PC-3 (cell line): Measurements from ENCODE around the gene SPTAN1. TPM values are rescaled to one million over a fixed set of nuclear protein-coding genes. Genes with fewer than 3 reads are reported as not detected.

Experiments
- ATAC-seq: fragments of 200-7000 bp; cut with Tn5 transposase; 2 replicates; pipeline ENCODE4 v1.9.1; 2020; ENCODE audit warnings: mild to moderate bottlenecking, moderate library complexity
- BruUV-seq: library from RNA; stranded (reverse); fragments of 400-500 nt; replicated peaks from 2 replicates; lab custom pipeline; 2021; lab: Mats Ljungman, UMichigan
- CTCF ChIA-PET: fragments of 300-600 bp; sonication (Branson Sonifier 250); formaldehyde crosslinking; loops from one replicate; lab custom pipeline; 2022; ENCODE audit warnings: antibody characterized with exemption; lab: Charles Lee
- POLR2A ChIA-PET: fragments of 300-600 bp; sonication (Branson Sonifier 250); formaldehyde crosslinking; loops from one replicate; lab custom pipeline; 2022; ENCODE audit warnings: antibody characterized with exemption; ENCODE audit not compliant: unreplicated experiment; lab: Charles Lee
- DNase-seq: peaks from one replicate; pipeline ENCODE4 v3.0.0-alpha.2; 2015
- H2AFZ ChIP-seq: fragments of 300-600 bp; sonication (generic); 2 replicates; pipeline ENCODE4 v1.6.0; 2016; ENCODE audit warnings: antibody characterized with exemption, low read length
- H3F3A ChIP-seq: fragments of 300-600 bp; sonication (generic); one replicate; pipeline ENCODE4 v1.6.0; 2017; ENCODE audit warnings: antibody characterized with exemption, low read length, control low read depth, mild to moderate bottlenecking; ENCODE audit not compliant: unreplicated experiment
- H3K27ac ChIP-seq: fragments of 300-600 bp; sonication (generic); 2 replicates; pipeline ENCODE4 v1.5.1; 2016; ENCODE audit warnings: mild to moderate bottlenecking, low read length
- H3K27me3 ChIP-seq: fragments of 300-600 bp; sonication (generic); 2 replicates; pipeline ENCODE4 v1.6.1; 2016; ENCODE audit warnings: low read length, mixed read lengths
- H3K36me3 ChIP-seq: fragments of 300-600 bp; sonication (generic); 2 replicates; pipeline ENCODE4 v1.6.1; 2016; ENCODE audit warnings: low read depth, mixed run types, low read length, mixed read lengths
- H3K4me1 ChIP-seq: fragments of 300-600 bp; sonication (generic); 2 replicates; pipeline ENCODE4 v1.5.1; 2016; ENCODE audit warnings: low read length; ENCODE audit not compliant: insufficient read depth
- H3K4me2 ChIP-seq: fragments of 300-600 bp; sonication (generic); 2 replicates; pipeline ENCODE4 v1.6.0; 2016; ENCODE audit warnings: low read length
- H3K4me3 ChIP-seq: fragments of 300-600 bp; sonication (generic); 2 replicates; pipeline ENCODE4 v1.5.1; 2016; ENCODE audit warnings: mild to moderate bottlenecking, low read length, mixed read lengths
- H3K79me2 ChIP-seq: fragments of 300-600 bp; sonication (generic); 2 replicates; pipeline ENCODE4 v1.6.1; 2017; ENCODE audit warnings: low read length, mixed read lengths
- H3K9ac ChIP-seq: fragments of 300-600 bp; sonication (generic); 2 replicates; pipeline ENCODE4 v1.6.0; 2016; ENCODE audit warnings: mild to moderate bottlenecking, low read length
- H3K9me2 ChIP-seq: fragments of 300-600 bp; sonication (generic); replicated peaks from 2 replicates; pipeline ENCODE4 v1.6.1; 2016; ENCODE audit warnings: mixed run types, low read length, mixed read lengths
- H3K9me3 ChIP-seq: fragments of 300-600 bp; sonication (generic); 2 replicates; pipeline ENCODE4 v1.6.1; 2016; ENCODE audit warnings: low read length, mixed read lengths
- H4K20me1 ChIP-seq: fragments of 300-600 bp; sonication (generic); 2 replicates; pipeline ENCODE4 v1.6.1; 2016; ENCODE audit warnings: low read length, mixed read lengths
- EZH2 ChIP-seq: fragments of 300-600 bp; sonication (generic); IDR thresholded peaks from one replicate; pipeline ENCODE4 v1.6.1; 2017; ENCODE audit warnings: antibody characterized with exemption, mild to moderate bottlenecking, low read length; ENCODE audit not compliant: unreplicated experiment
- EZH2phosphoT487 ChIP-seq: fragments of 300-600 bp; sonication (generic); IDR thresholded peaks from 2 replicates; pipeline ENCODE4 v1.6.1; 2018; ENCODE audit warnings: mild to moderate bottlenecking, antibody characterized with exemption, low read length, borderline replicate concordance
- intact Hi-C: fragments of 100-400 bp; cut with micrococcal nuclease; formaldehyde crosslinking; loops from 2 replicates; pipeline ENCODE4 v1.9.0; 2023
- total RNA-seq: library from RNA; depleted of rRNA; stranded (reverse); fragments of >200 nt; gene quantifications from 2 replicates; pipeline ENCODE4 v1.2.3, GENCODE V29; 2014
- TF ChIP-seq, protein P1 (sequence below): fragments of 300-600 bp; sonication (generic); conservative IDR thresholded peaks from 2 replicates; pipeline ENCODE4 v1.5.1; 2017; ENCODE audit warnings: antibody characterized with exemption, low read depth, mild to moderate bottlenecking, low read length

SPTAN1 gene
- total RNA-seq, 1 experiment from 2014 or later: 221 TPM

DNA sequence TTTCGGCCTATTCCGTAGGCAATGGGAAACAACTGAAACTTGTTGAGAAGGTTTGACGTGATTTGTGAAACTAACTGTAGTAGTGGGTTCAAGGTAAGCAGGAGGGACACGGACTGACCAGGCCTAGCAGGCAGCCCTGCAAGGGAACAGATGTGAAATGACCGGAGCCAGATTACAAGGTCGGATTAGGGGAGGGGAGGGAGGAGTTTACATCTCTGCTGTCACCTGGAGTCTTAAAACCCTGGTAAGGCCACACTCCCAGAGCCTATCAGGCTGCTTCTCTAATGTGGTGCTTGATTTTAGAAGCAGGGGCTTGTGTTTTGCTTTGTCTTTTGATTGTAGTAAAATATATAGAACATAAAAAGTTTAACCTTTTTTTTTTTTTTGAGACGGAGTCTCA is 3.5 kb upstream of the SPTAN1 start:
- peaks cover 14% of the 10 kb centered on the region for H3K79me2 ChIP-seq
- H3K36me3 ChIP-seq: no peaks in the 10 kb centered on the region
- ChIA-PET POLR2A (no interaction called here), CTCF (no interaction called here)
- no peaks in the 10 kb centered on the region for H3F3A ChIP-seq
- H3K9ac ChIP-seq: no peak overlapping the region
- BruUV-seq: no TSS peak
- no peaks in the 10 kb centered on the region for H3K9me3 ChIP-seq
- H3K4me3 ChIP-seq: no peak overlapping the region
- no peaks in the 10 kb centered on the region for H3K27me3 ChIP-seq
- intact Hi-C loops: no loop called here
- no peak overlapping the region for H2AFZ ChIP-seq
- no peak overlapping the region for H3K27ac ChIP-seq
- H3K4me2 ChIP-seq: no peak overlapping the region
- DNase-seq (no peak), ATAC-seq (no peak)
- H3K4me1 ChIP-seq: peaks cover 10% of the 10 kb centered on the region
- no peaks in the 10 kb centered on the region for H3K9me2 ChIP-seq
- TF ChIP-seq EZH2: no peak
- TF ChIP-seq, protein P1, sequence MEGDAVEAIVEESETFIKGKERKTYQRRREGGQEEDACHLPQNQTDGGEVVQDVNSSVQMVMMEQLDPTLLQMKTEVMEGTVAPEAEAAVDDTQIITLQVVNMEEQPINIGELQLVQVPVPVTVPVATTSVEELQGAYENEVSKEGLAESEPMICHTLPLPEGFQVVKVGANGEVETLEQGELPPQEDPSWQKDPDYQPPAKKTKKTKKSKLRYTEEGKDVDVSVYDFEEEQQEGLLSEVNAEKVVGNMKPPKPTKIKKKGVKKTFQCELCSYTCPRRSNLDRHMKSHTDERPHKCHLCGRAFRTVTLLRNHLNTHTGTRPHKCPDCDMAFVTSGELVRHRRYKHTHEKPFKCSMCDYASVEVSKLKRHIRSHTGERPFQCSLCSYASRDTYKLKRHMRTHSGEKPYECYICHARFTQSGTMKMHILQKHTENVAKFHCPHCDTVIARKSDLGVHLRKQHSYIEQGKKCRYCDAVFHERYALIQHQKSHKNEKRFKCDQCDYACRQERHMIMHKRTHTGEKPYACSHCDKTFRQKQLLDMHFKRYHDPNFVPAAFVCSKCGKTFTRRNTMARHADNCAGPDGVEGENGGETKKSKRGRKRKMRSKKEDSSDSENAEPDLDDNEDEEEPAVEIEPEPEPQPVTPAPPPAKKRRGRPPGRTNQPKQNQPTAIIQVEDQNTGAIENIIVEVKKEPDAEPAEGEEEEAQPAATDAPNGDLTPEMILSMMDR: no peak
- TF ChIP-seq EZH2phosphoT487: no peak
- peaks cover 10% of the 10 kb centered on the region for H4K20me1 ChIP-seq

DNA sequence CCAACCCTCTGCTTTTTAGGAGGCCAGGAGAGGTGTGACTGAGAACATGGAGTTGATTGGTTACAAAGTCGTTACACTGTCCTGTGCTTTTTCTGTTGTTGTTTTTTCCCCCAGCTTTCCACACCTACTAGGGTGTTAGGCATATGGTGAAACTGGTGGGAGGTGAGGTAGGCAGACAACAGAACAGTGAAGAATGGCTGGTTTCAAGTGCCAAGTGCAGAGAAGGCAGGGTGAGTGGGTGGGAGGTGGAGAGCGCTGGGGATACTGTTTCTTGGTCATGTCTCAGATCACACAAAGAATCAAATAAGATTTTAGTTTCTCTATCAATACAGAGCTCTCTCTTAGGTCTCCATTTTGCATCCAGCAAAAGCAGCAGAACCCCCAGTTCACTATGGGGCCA is 2.2 kb upstream of the SPTAN1 start:
- Histone ChIP-seq H3K4me3 (no peak overlapping the region), H3K4me1 (peaks cover 23% of the 10 kb centered on the region), H3K9ac (no peak overlapping the region), H3K27me3 (no peaks in the 10 kb centered on the region), H3K4me2 (no peak overlapping the region), H3K9me2 (no peaks in the 10 kb centered on the region), H2AFZ (no peak overlapping the region), H4K20me1 (peaks cover 21% of the 10 kb centered on the region), H3K27ac (no peak overlapping the region), H3F3A (peaks cover 3% of the 10 kb centered on the region), H3K79me2 (peaks cover 28% of the 10 kb centered on the region), H3K9me3 (no peaks in the 10 kb centered on the region), H3K36me3 (no peaks in the 10 kb centered on the region)
- TF ChIP-seq, protein P1: no peak
- TF ChIP-seq EZH2phosphoT487: no peak
- TF ChIP-seq EZH2: no peak
- no TSS peak for BruUV-seq
- POLR2A ChIA-PET: no interaction called here
- CTCF ChIA-PET: interaction anchor here (0.6 kb wide), 1 partner anchor 57 kb away, joined by 4 read pairs; no protein-coding TSS in a partner anchor
- DNase-seq: no peak
- intact Hi-C loops: loop anchor here (10.0 kb wide), 1 partner anchor 45 kb away; the partner anchor contains the start of gene GLE1
- ATAC-seq: no peak
